MM.1S (cell line): ENCODE measurements around the gene VEPH1.

ENCODE experiments used
- DNase-seq: peaks from one replicate; pipeline ENCODE4 v3.0.0-alpha.2; 2015
- H2AFZ ChIP-seq: fragments of 300-600 bp; sonication (generic); 2 replicates; pipeline ENCODE4 v1.6.0; 2016; ENCODE audit warnings: antibody characterized with exemption, low read length
- H3F3A ChIP-seq: fragments of 300-600 bp; sonication (generic); 2 replicates; pipeline ENCODE4 v1.6.1; 2016; ENCODE audit warnings: mild to moderate bottlenecking, antibody characterized with exemption, low read length, moderate library complexity, mixed read lengths; ENCODE audit not compliant: insufficient read depth
- H3K27ac ChIP-seq: fragments of 300-600 bp; sonication (generic); 2 replicates; pipeline ENCODE4 v1.5.1; 2016; ENCODE audit warnings: mild to moderate bottlenecking, low read length
- H3K27me3 ChIP-seq: fragments of 300-600 bp; sonication (generic); replicated peaks from 2 replicates; pipeline ENCODE4 v1.6.0; 2016; ENCODE audit warnings: low read length; ENCODE audit not compliant: insufficient read depth
- H3K36me3 ChIP-seq: fragments of 300-600 bp; sonication (generic); replicated peaks from 2 replicates; pipeline ENCODE4 v1.6.1; 2016; ENCODE audit warnings: mild to moderate bottlenecking, low read length, mixed read lengths; ENCODE audit not compliant: insufficient read depth
- H3K4me1 ChIP-seq: fragments of 300-600 bp; sonication (generic); 2 replicates; pipeline ENCODE4 v1.6.1; 2016; ENCODE audit warnings: low read length, mixed read lengths
- H3K4me2 ChIP-seq: fragments of 300-600 bp; sonication (generic); 2 replicates; pipeline ENCODE4 v1.6.0; 2016; ENCODE audit warnings: low read depth, low read length
- H3K4me3 ChIP-seq: fragments of 300-600 bp; sonication (generic); 2 replicates; pipeline ENCODE4 v1.5.1; 2016; ENCODE audit warnings: low read length, mixed read lengths
- H3K79me2 ChIP-seq: fragments of 300-600 bp; sonication (generic); 2 replicates; pipeline ENCODE4 v1.6.1; 2016; ENCODE audit warnings: mixed run types, low read length, mixed read lengths
- H3K9ac ChIP-seq: fragments of 300-600 bp; sonication (generic); 2 replicates; pipeline ENCODE4 v1.6.1; 2016; ENCODE audit warnings: low read length, mixed read lengths
- H3K9me2 ChIP-seq: fragments of 300-600 bp; sonication (generic); replicated peaks from 2 replicates; pipeline ENCODE4 v1.6.1; 2016; ENCODE audit warnings: mild to moderate bottlenecking, low read length, mixed read lengths; ENCODE audit not compliant: insufficient read depth
- H3K9me3 ChIP-seq: fragments of 300-600 bp; sonication (generic); replicated peaks from 2 replicates; pipeline ENCODE4 v1.6.1; 2016; ENCODE audit warnings: mild to moderate bottlenecking, low read length, mixed read lengths; ENCODE audit not compliant: insufficient read depth
- H4K20me1 ChIP-seq: fragments of 300-600 bp; sonication (generic); 2 replicates; pipeline ENCODE4 v1.6.1; 2016; ENCODE audit warnings: mild to moderate bottlenecking, low read length, moderate library complexity, mixed read lengths; ENCODE audit not compliant: insufficient read depth
- CTCF ChIP-seq: fragments of 300-600 bp; sonication (generic); IDR thresholded peaks from 2 replicates; pipeline ENCODE4 v1.5.1; 2016; ENCODE audit warnings: antibody characterized with exemption, low read length, mixed read lengths
- EZH2 ChIP-seq: fragments of 300-600 bp; sonication (generic); optimal IDR thresholded peaks from 2 replicates; pipeline ENCODE3; 2017; ENCODE audit warnings: low read depth, mild to moderate bottlenecking, antibody characterized with exemption, low read length, mixed read lengths
- EZH2phosphoT487 ChIP-seq: fragments of 300-600 bp; sonication (generic); IDR thresholded peaks from 2 replicates; pipeline ENCODE4 v1.6.1; 2018; ENCODE audit warnings: antibody characterized with exemption, low read length

The VEPH1 gene

GRCh38 chr3:157347577-157348303, 155.5 kb downstream of the VEPH1 start:
- DNase-seq, result no peak
- no peak overlapping the region for H3K27ac ChIP-seq

GRCh38 chr3:157336252-157337009, 166.8 kb downstream of the VEPH1 start:
- Histone ChIP-seq H3K36me3 (no peaks in the 10 kb centered on the region), H3K4me1 (peaks cover 5% of the 10 kb centered on the region; the same call in 1 of the 2 replicates), H3K27ac (no peak overlapping the region), H2AFZ (no peak overlapping the region), H3K9me2 (no peaks in the 10 kb centered on the region), H3K27me3 (no peaks in the 10 kb centered on the region), H3K9me3 (no peaks in the 10 kb centered on the region), H3K4me3 (no peak overlapping the region), H3K79me2 (no peaks in the 10 kb centered on the region), H4K20me1 (no peaks in the 10 kb centered on the region), H3K9ac (no peak overlapping the region), H3K4me2 (no peak overlapping the region), H3F3A (no peaks in the 10 kb centered on the region)
- TF ChIP-seq EZH2phosphoT487 (no peak), EZH2 (no peak), CTCF (no peak)
- DNase-seq, result no peak

More at GRCh38 chr3:157347577-157348303, 155.5 kb downstream of the VEPH1 start:
- Histone ChIP-seq H3F3A (no peaks in the 10 kb centered on the region), H3K9me2 (no peaks in the 10 kb centered on the region), H4K20me1 (no peaks in the 10 kb centered on the region), H3K79me2 (no peaks in the 10 kb centered on the region), H3K9me3 (no peaks in the 10 kb centered on the region), H3K36me3 (no peaks in the 10 kb centered on the region), H3K9ac (no peak overlapping the region), H3K27me3 (no peaks in the 10 kb centered on the region), H3K4me2 (no peak overlapping the region), H2AFZ (no peak overlapping the region), H3K4me3 (no peak overlapping the region), H3K4me1 (no peaks in the 10 kb centered on the region)
- peak; percentile 37 for TF ChIP-seq CTCF
- TF ChIP-seq EZH2, result no peak

- Histone ChIP-seq H3K9ac (no peak overlapping the region), H3K36me3 (no peaks in the 10 kb centered on the region), H2AFZ (no peak overlapping the region), H3K9me3 (no peaks in the 10 kb centered on the region), H3K4me2 (no peak overlapping the region), H3K4me1 (peaks cover 5% of the 10 kb centered on the region; the same call in 1 of the 2 replicates), H4K20me1 (no peaks in the 10 kb centered on the region), H3K79me2 (no peaks in the 10 kb centered on the region), H3K9me2 (no peaks in the 10 kb centered on the region), H3F3A (no peaks in the 10 kb centered on the region), H3K27ac (no peak overlapping the region), H3K27me3 (no peaks in the 10 kb centered on the region), H3K4me3 (no peak overlapping the region)
- no peak for DNase-seq
- no peak for TF ChIP-seq EZH2phosphoT487
- TF ChIP-seq CTCF, result no peak
- no peak for TF ChIP-seq EZH2
Observed at GRCh38 chr3:157335233-157336076, 167.8 kb downstream of the VEPH1 start.
